ENCODE data around the gene JCHAIN. TPM values are rescaled to one million over a fixed set of nuclear protein-coding genes. Genes with fewer than 3 reads are reported as not detected.

The JCHAIN gene
- total and polyA plus RNA-seq, 4 donors, result 18.3 to 276 (median 111) TPM

DNA sequence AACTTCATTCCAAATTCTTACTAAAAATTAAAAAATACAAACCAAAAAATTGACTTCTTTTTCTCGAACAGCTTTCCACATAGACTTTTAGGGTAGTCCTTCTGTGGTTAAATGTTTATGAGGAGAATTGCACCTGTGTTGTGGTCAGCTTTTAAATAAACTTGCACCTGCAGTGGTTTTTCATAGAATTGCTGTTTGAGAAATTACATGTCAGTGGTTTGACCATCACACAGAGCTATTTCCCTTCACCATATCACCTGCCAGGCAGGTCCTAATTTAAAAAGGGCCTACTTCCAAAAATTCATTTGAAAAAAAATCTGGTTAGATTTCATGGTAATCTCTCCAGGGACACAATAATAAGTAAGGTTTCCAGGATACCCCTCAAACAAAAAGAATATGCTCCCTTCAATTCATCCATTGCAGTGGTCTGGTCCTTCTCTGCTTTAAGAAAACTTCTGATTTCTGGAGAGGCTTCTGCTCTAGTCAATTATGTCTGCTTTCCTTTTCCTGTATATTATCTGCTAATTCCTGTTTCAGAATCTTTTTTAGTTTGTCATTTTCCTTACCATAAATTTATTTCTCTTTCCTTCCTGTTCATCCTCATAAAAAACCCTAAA, 12.2 kb upstream of the JCHAIN start:
- no peak overlapping the region for H3K27ac ChIP-seq (ENCODE audit: low read depth in 1 of 2, low read length in 1 of 2)
- H3K27me3 ChIP-seq (ENCODE audit: control insufficient read depth in 3 of 3, insufficient read depth in 3 of 3, low read length in 2 of 3), result no peaks in the 10 kb centered on the region
- TF ChIP-seq, protein P1, sequence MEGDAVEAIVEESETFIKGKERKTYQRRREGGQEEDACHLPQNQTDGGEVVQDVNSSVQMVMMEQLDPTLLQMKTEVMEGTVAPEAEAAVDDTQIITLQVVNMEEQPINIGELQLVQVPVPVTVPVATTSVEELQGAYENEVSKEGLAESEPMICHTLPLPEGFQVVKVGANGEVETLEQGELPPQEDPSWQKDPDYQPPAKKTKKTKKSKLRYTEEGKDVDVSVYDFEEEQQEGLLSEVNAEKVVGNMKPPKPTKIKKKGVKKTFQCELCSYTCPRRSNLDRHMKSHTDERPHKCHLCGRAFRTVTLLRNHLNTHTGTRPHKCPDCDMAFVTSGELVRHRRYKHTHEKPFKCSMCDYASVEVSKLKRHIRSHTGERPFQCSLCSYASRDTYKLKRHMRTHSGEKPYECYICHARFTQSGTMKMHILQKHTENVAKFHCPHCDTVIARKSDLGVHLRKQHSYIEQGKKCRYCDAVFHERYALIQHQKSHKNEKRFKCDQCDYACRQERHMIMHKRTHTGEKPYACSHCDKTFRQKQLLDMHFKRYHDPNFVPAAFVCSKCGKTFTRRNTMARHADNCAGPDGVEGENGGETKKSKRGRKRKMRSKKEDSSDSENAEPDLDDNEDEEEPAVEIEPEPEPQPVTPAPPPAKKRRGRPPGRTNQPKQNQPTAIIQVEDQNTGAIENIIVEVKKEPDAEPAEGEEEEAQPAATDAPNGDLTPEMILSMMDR (IDR thresholded peaks at IDR 0.05; ENCODE audit: control extremely low read depth, extremely low read depth), result no peak
- ATAC-seq (ENCODE audit: insufficient read depth, low FRiP score) (no peak), DNase-seq (no peak)
- H3K9me3 ChIP-seq (ENCODE audit: control insufficient read depth in 4 of 4, insufficient read depth in 3 of 4, low read length in 3 of 4), result no peaks in the 10 kb centered on the region
- H3K36me3 ChIP-seq (ENCODE audit: control insufficient read depth in 4 of 4, insufficient read depth in 4 of 4, low read length in 4 of 4), result no peaks in the 10 kb centered on the region
- no peak overlapping the region for H3K4me3 ChIP-seq
- H3K4me1 ChIP-seq (ENCODE audit: control insufficient read depth in 5 of 5, insufficient read depth in 5 of 5, low read length in 5 of 5), result peaks cover 0 to 27% (median 0%) of the 10 kb centered on the region in 5 donors
- H3K9ac ChIP-seq (ENCODE audit: insufficient read depth in 1 of 2, low read length in 2 of 2), result no peak overlapping the region
- 50 to 80% methylated on average over 1 of the region's 1 CpG for WGBS, 2 donors

DNA sequence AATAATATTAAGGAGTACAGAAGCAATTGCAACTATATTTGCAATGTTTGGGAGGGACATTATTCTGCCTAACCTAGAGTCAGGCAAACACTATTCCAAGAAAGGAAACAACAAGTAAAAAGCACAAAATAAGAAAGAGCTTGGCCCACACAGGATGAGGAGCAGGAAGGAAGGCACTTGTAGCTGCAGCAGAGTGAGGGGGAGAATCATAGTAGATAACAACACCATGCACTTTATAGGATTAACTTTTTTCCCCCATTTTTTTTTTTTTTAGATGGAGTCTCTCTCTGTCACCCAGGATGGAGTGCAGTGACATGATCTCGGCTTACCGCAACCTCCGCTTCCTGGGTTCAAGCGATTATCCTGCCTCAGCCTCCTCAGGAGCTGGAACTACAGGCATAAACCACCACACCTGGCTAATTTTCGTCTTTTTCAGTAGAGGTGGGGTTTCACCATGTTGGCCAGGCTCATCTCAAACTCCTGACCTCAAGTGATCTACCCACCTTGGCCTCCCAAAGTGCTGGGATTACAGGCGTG, 10.3 kb upstream of the JCHAIN start:
- TF ChIP-seq, protein P1 (IDR thresholded peaks at IDR 0.05; ENCODE audit: control extremely low read depth, extremely low read depth), result no peak
- H3K9ac ChIP-seq (ENCODE audit: insufficient read depth in 1 of 2, low read length in 2 of 2), result no peak overlapping the region
- H3K4me3 ChIP-seq, result no peak overlapping the region
- 89 to 91% methylated on average over 6 of the region's 6 CpGs for WGBS, 2 donors
- H3K36me3 ChIP-seq (ENCODE audit: control insufficient read depth in 4 of 4, insufficient read depth in 4 of 4, low read length in 4 of 4), result no peaks in the 10 kb centered on the region
- DNase-seq, result no peak
- no peaks in the 10 kb centered on the region for H3K9me3 ChIP-seq (ENCODE audit: control insufficient read depth in 4 of 4, insufficient read depth in 3 of 4, low read length in 3 of 4)
- peaks cover 0 to 27% (median 0%) of the 10 kb centered on the region in 5 donors for H3K4me1 ChIP-seq (ENCODE audit: control insufficient read depth in 5 of 5, insufficient read depth in 5 of 5, low read length in 5 of 5)
- H3K27me3 ChIP-seq (ENCODE audit: control insufficient read depth in 3 of 3, insufficient read depth in 3 of 3, low read length in 2 of 3), result no peaks in the 10 kb centered on the region
- no peak for ATAC-seq (ENCODE audit: insufficient read depth, low FRiP score)
- H3K27ac ChIP-seq (ENCODE audit: low read depth in 1 of 2, low read length in 1 of 2), result no peak overlapping the region

DNA sequence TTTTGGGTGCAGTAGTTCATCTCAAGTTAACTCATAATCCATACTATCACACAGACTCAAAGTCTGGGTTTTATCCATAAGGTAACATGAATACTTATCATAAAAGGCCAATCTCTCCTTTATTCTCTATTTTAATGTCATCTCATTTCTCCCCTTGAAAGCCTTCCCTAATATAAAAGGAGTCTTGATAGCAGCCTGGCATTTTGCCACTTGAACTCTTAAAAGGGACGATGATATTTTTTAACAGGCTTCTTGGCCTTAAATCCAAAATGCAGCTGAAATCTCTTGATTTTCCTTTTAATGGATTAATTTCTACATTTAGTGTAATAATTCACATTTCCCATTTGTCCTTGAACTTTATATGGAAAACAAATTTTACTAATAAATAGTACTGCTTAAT, 8.4 kb upstream of the JCHAIN start:
- ATAC-seq (ENCODE audit: insufficient read depth, low FRiP score), result no peak
- Histone ChIP-seq H3K9me3 (ENCODE audit: control insufficient read depth in 4 of 4, insufficient read depth in 3 of 4, low read length in 3 of 4) (no peaks in the 10 kb centered on the region), H3K4me3 (no peak overlapping the region), H3K9ac (ENCODE audit: insufficient read depth in 1 of 2, low read length in 2 of 2) (no peak overlapping the region), H3K4me1 (ENCODE audit: control insufficient read depth in 5 of 5, insufficient read depth in 5 of 5, low read length in 5 of 5) (peaks cover 0 to 16% (median 0%) of the 10 kb centered on the region in 5 donors), H3K27ac (ENCODE audit: low read depth in 1 of 2, low read length in 1 of 2) (no peak overlapping the region), H3K36me3 (ENCODE audit: control insufficient read depth in 4 of 4, insufficient read depth in 4 of 4, low read length in 4 of 4) (no peaks in the 10 kb centered on the region), H3K27me3 (ENCODE audit: control insufficient read depth in 3 of 3, insufficient read depth in 3 of 3, low read length in 2 of 3) (no peaks in the 10 kb centered on the region)
- WGBS, 2 donors, result 53 to 80% methylated on average over 1 of the region's 1 CpG
- TF ChIP-seq, protein P1 (IDR thresholded peaks at IDR 0.05; ENCODE audit: control extremely low read depth, extremely low read depth), result no peak
- peak in 2 of 3 donors; percentile 61 to 76 for DNase-seq

Measured in lung (tissue), 12 donors.